Measurements from ENCODE around the gene C1QTNF8.
A peak's percentile ranks its signal among the peaks of the same experiment; 100 is the strongest.

C1QTNF8 gene, protein sequence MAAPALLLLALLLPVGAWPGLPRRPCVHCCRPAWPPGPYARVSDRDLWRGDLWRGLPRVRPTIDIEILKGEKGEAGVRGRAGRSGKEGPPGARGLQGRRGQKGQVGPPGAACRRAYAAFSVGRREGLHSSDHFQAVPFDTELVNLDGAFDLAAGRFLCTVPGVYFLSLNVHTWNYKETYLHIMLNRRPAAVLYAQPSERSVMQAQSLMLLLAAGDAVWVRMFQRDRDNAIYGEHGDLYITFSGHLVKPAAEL

GRCh38 chr16:1096169-1097082 lies at the start of gene C1QTNF8:
Gene C1QTNF8 (minus strand): TSS chr16:1096244. CDS start chr16:1094922, 1,322 bp downstream.
- intact Hi-C loops (cut with DNase I): no loop called here
- peak in 1 of 10 donors; percentile 35 for DNase-seq

- no peak for DNase-seq
- intact Hi-C loops (cut with DNase I): no loop called here
Observed at GRCh38 chr16:1145383-1146100, 49.5 kb upstream of the C1QTNF8 start.

GRCh38 chr16:1144476-1145382 lies 48.7 kb upstream of the C1QTNF8 start:
- no peak for DNase-seq
- intact Hi-C loops (cut with DNase I): no loop called here

DNA sequence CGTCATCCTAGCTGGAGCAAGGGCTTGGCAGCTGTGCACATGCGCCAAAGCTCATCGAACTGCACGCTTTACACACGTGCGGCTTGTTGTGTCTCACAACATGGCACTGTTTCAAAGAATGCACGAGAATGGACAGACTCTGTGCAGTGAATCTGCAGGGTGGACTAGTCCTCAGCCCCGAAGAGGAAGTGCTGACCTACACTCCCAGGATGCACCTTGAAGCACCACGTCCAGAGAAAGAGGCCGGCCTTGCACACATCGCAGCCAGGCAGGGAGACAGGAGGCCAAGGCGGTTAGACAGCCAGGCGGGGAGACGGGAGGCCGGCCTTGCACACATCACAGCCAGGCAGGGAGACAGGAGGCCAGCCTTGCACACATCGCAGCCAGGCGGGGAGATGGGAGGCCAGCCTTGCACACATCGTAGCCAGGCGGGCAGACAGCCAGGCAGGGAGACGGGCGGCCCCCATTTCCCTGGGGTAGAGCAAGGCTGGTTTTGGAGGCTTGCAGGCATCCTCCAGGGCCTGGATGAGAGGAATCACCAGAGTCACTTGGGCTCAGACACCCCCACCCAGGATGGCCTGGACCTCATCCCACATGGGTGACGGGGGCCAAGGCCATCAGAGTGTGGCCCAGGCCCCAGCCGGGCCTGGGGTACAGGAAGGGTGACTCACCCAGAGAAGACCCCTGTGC lies 47.9 kb upstream of the C1QTNF8 start:
- intact Hi-C loops (cut with DNase I): no loop called here
- DNase-seq: no peak

DNA sequence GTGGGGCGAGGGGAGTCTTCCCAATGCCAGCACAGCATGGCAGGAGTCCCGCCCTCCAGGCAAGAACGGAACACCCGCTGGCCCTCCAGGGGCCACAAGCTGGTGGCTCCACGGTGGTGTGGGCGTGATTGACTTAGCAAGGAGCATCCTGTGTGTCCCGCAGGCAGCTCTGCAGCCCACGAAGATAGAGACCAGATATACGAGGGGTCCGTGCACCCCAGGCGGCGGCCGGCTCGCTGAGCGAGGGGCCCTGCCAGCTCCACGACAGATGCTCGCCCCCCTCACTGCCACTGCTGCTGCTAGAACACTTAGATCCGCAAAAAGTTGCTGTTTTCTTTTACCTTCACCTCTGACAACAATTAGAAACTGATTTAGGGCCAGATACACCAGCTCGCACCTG lies 46.9 kb upstream of the C1QTNF8 start:
- intact Hi-C loops (cut with DNase I): no loop called here
- DNase-seq: no peak

- intact Hi-C loops (cut with DNase I): no loop called here
- DNase-seq: no peak
Observed at GRCh38 chr16:1141716-1142115, 45.7 kb upstream of the C1QTNF8 start.

DNA sequence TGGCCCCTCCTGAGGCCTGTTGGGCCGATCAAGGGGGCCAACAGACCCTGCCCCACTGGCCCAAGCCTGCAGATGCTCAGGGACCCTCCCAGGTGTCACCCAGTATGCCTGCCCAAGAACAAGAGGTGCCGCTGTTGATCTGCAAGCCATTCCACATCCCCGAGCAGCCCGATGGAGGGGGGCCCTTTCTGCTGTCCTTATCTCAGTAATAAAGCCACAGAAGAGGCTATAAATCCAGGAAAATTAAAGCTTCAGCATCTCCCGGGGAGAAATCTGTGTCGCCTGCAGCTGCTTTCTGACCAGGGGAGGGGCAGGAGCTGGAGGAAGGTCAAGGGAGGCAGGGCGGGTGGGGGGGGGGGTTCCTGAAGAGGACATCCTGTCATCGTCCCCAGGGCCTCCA lies 45.1 kb upstream of the C1QTNF8 start:
- intact Hi-C loops (cut with DNase I): no loop called here
- no peak for DNase-seq

GRCh38 chr16:1140582-1141162 lies 44.6 kb upstream of the C1QTNF8 start:
- intact Hi-C loops (cut with DNase I): no loop called here
- DNase-seq: no peak

DNA sequence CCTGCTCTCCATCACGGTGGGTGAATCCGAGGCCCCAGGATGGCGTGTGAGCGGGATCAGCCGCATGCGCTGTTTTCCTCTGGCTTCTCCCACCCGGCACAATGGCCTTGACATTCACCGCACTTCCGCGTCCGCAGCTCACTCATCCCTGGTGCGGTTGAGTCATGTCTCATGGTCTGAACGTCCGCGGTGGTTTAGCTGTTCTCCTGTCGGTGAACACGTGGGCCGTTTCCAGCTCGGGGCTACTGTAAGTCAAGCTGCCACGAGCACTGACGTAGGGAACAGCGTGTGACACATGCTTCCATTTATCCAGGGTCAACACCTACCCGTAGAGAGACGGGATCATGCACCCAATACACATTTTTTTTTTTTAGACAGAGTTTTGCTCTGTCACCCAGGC lies 41.6 kb upstream of the C1QTNF8 start:
- no peak for DNase-seq
- intact Hi-C loops (cut with DNase I): no loop called here

DNA sequence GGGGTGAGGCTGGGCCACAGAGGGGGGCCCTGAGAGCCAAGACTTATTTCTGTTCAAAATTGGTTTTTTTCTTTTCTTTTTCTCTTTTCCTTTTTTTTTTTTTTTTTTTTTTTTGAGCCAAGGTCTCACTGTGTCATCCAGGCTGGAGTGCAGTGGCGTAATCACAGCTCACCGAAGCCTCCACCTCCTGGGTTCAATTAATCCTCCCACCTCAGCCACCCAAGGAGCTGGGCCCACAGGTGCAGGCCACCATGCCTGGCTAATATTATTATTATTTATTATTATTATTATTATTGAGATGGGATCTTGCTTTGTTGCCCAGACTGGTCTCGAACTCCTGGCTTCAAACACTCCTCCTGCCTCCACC lies 39.4 kb upstream of the C1QTNF8 start:
- DNase-seq: no peak
- intact Hi-C loops (cut with DNase I): no loop called here

- intact Hi-C loops (cut with DNase I): no loop called here
Observed at GRCh38 chr16:1134776-1135458, 38.9 kb upstream of the C1QTNF8 start.

GRCh38 chr16:1133810-1134520 lies 37.9 kb upstream of the C1QTNF8 start:
- DNase-seq: no peak
- intact Hi-C loops (cut with DNase I): no loop called here

More at GRCh38 chr16:1134776-1135458, 38.9 kb upstream of the C1QTNF8 start:
- no peak for DNase-seq

GRCh38 chr16:1133271-1133670 lies 37.2 kb upstream of the C1QTNF8 start:
- no peak for DNase-seq
- intact Hi-C loops (cut with DNase I): no loop called here

- no peak for DNase-seq
- intact Hi-C loops (cut with DNase I): no loop called here
Observed at GRCh38 chr16:1132431-1132830, 36.4 kb upstream of the C1QTNF8 start.

DNA sequence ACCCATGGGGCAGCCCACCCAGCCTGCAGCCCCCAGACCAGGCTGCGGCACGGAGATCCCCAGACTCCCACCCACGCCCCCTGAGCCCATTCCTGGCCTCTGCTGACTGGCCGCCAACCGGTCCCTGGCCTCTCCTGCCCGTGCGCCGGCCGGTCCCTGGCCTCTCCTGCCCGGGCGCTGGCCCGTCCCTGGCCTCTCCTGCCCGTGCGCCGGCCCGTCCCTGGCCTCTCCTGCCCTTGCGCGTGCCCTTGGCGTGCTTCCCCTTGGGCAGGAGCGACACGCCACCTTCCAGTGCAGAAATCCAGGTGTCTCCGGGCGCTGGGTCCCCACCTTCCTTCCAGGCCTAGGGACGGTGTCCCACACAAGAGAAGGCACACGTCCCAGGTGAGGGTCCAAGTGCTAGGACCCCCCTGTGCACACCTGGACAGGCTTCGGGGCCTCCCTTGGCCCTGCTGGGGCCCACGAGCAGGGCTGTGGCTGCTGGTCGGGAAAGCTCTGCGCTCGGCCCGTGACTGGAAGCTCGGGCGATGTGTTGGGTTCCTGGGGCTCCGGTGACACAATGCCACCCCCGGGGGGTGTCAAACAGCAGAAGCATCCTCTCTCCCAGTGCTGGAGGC lies 35.4 kb upstream of the C1QTNF8 start:
- intact Hi-C loops (cut with DNase I): no loop called here
- no peak for DNase-seq

DNA sequence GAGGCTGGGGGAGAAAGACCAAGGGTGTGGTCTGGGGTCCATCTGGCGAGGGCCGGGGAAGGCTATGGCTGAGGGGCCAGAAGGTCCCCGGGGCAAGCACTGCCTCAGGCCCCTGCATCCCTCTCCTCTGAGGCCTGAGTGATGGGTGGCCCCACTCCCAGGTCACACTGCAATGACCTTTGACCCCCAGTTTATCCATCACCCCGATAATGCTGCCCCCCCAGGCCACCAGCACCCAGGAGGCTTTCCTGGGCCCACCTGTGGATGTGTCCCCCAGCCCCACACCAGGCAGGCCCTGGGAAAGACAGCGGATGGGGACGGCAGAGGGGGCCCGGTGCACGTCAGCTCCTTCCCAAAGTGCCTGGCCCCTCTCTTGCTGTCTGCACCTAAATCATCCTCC lies 34.3 kb upstream of the C1QTNF8 start:
- intact Hi-C loops (cut with DNase I): no loop called here
- no peak for DNase-seq

GRCh38 chr16:1129106-1129960 lies 33.3 kb upstream of the C1QTNF8 start:
- intact Hi-C loops (cut with DNase I): no loop called here
- DNase-seq: no peak
